K562 (cell line): ENCODE data around the gene KAT6B. TPM values are rescaled to one million over a fixed set of nuclear protein-coding genes. Genes with fewer than 3 reads are reported as not detected.
A peak's percentile ranks its signal among the peaks of the same experiment; 100 is the strongest.

Experiments
- ATAC-seq: fragments of 200-7000 bp; cut with Tn5 transposase; 3 replicates; pipeline ENCODE4 v1.9.1; 2020; ENCODE audit warnings: moderate library complexity
- BruUV-seq: library from RNA; stranded (reverse); fragments of 400-500 nt; replicated peaks from 2 replicates; lab custom pipeline; 2021; lab: Mats Ljungman, UMichigan
- CTCF ChIA-PET: fragments of 300-600 bp; formaldehyde crosslinking; extraction: SDS; loops from one replicate; lab custom pipeline; 2021; ENCODE audit warnings: low intra/inter-chr PET ratio; lab: Yijun Ruan, JAX
- POLR2A ChIA-PET: fragments of 300-600, 350-650 bp; sonication (Branson Sonifier 250); formaldehyde crosslinking; extraction: SDS; loops from one replicate; lab custom pipeline; 2021; ENCODE audit warnings: antibody characterized with exemption, inconsistent platforms; lab: Yijun Ruan, JAX
- DNase-seq, 4 experiments: peaks; one replicate each; pipeline versions ENCODE4 v3.0.0 to v3.0.0-alpha.2; 2011 to 2018; ENCODE audit warnings: low spot score in 3 of 4, mixed read lengths in 3 of 4; ENCODE audit errors: extremely low read depth in 1 of 4
- FAIRE-seq: peaks from 2 replicates; lab custom pipeline; 2011; peaks lifted over from hg19 to GRCh38; lab: Jason Lieb, UNC
- H2AFZ ChIP-seq: 2 replicates; pipeline ENCODE4 v1.6.0; 2011; ENCODE audit warnings: low read depth, low read length, control low read depth, inconsistent platforms
- H3K27ac ChIP-seq: fragments of 200-600 bp; 3 replicates; pipeline ENCODE4 v1.8.0; 2011; ENCODE audit warnings: low read depth, mild to moderate bottlenecking, control low read depth, inconsistent platforms, low read length, moderate library complexity, mixed read lengths; ENCODE audit errors: extremely low read depth
- H3K27me3 ChIP-seq, 2 experiments: fragments of 300-600 bp in 1 of 2; 2 replicates in 1 of 2; 3 replicates in 1 of 2; pipeline versions ENCODE4 v1.6.0 to v1.8.0; 2011; ENCODE audit warnings: inconsistent platforms in 2 of 2, low read length in 2 of 2, mild to moderate bottlenecking in 1 of 2, mixed read lengths in 1 of 2, moderate library complexity in 1 of 2; ENCODE audit not compliant: control insufficient read depth in 2 of 2, insufficient read depth in 2 of 2
- H3K36me3 ChIP-seq: fragments of 300-600 bp; 3 replicates; pipeline ENCODE4 v1.8.0; 2011; ENCODE audit warnings: mild to moderate bottlenecking, low read length, inconsistent platforms; ENCODE audit not compliant: control insufficient read depth, insufficient read depth
- H3K4me1 ChIP-seq, 2 experiments: fragments of 200-600 bp in 1 of 2; replicated peaks in 1 of 2; 2 replicates in 1 of 2; 3 replicates in 1 of 2; pipeline versions ENCODE4 v1.5.1 to v1.8.0; 2011; ENCODE audit warnings: inconsistent platforms in 2 of 2, low read length in 2 of 2, mild to moderate bottlenecking in 1 of 2, mixed read lengths in 1 of 2, moderate library complexity in 1 of 2; ENCODE audit not compliant: control insufficient read depth in 2 of 2, insufficient read depth in 2 of 2
- H3K4me2 ChIP-seq: 2 replicates; pipeline ENCODE4 v1.6.1; 2011; ENCODE audit warnings: low read length, control low read depth, inconsistent platforms, mixed read lengths; ENCODE audit not compliant: insufficient read depth
- H3K4me3 ChIP-seq: fragments of 200-600 bp; sonication (generic), shearing (Covaris generic); 2 replicates; pipeline ENCODE4 v1.5.1; 2016; ENCODE audit warnings: control low read depth, inconsistent platforms
- H3K79me2 ChIP-seq: fragments of 200-600 bp; 3 replicates; pipeline ENCODE4 v1.8.0; 2011; ENCODE audit warnings: low read length, inconsistent platforms; ENCODE audit not compliant: control insufficient read depth, insufficient read depth
- H3K9ac ChIP-seq, 2 experiments: 2 replicates each; pipeline versions ENCODE4 v1.6.0 to v1.6.1; 2011; ENCODE audit warnings: low read depth in 2 of 2, low read length in 2 of 2, control low read depth in 1 of 2, inconsistent platforms in 1 of 2, mild to moderate bottlenecking in 1 of 2, mixed read lengths in 1 of 2; ENCODE audit not compliant: insufficient read depth in 1 of 2
- H3K9me1 ChIP-seq: one replicate; pipeline ENCODE4 v1.6.0; 2011; ENCODE audit warnings: inconsistent platforms, mild to moderate bottlenecking, low read length, moderate library complexity; ENCODE audit not compliant: control insufficient read depth, insufficient read depth
- H3K9me3 ChIP-seq: replicated peaks from 2 replicates; pipeline ENCODE4 v1.5.1; 2011; ENCODE audit warnings: low read depth, low read length, inconsistent platforms; ENCODE audit not compliant: control insufficient read depth, insufficient read depth
- H4K20me1 ChIP-seq: replicated peaks from 2 replicates; pipeline ENCODE4 v1.6.1; 2011; ENCODE audit warnings: low read length, inconsistent platforms, mixed read lengths; ENCODE audit not compliant: control insufficient read depth, insufficient read depth
- FOXP1 ChIP-seq: sonication (generic); formaldehyde crosslinking; IDR thresholded peaks from 2 replicates; pipeline ENCODE4 v1.8.0; 2022; ENCODE audit warnings: mild to moderate bottlenecking, missing genetic modification reagents
- GATAD2B ChIP-seq: fragments of 450-650 bp; IDR thresholded peaks from 2 replicates; pipeline ENCODE4 v1.6.1; 2017; ENCODE audit warnings: mild to moderate bottlenecking, borderline replicate concordance
- GTF2E2 ChIP-seq: fragments of 200-800 bp; sonication (Bioruptor generic); IDR thresholded peaks from 2 replicates; pipeline ENCODE4 v1.6.1; 2016; ENCODE audit warnings: missing genetic modification characterization, missing compliant biosample characterization
- KLF6 ChIP-seq: fragments of 250-450 bp; sonication (Bioruptor Pico); IDR thresholded peaks from 2 replicates; pipeline ENCODE4 v1.4.0; 2020; ENCODE audit warnings: mild to moderate bottlenecking, moderate library complexity, borderline replicate concordance
- POU5F1 ChIP-seq: fragments of 150-350 bp; IDR thresholded peaks from 2 replicates; pipeline ENCODE4 v1.6.1; 2014; ENCODE audit warnings: borderline replicate concordance, low read length, low read depth, mild to moderate bottlenecking; ENCODE audit not compliant: partially characterized antibody
- SRSF3 ChIP-seq: fragments of 200-400 bp; formaldehyde crosslinking; IDR thresholded peaks from 2 replicates; pipeline ENCODE4 v1.6.1; 2016; ENCODE audit warnings: mild to moderate bottlenecking, low read length, moderate library complexity; ENCODE audit not compliant: insufficient read depth
- ZNF75A ChIP-seq: fragments of 450-650 bp; formaldehyde crosslinking; IDR thresholded peaks from 2 replicates; pipeline ENCODE4 v1.4.0; 2020; ENCODE audit warnings: mild to moderate bottlenecking
- WGBS: fragments of 100-300 bp; shearing (Covaris generic); methylation state at CpG from one replicate; pipeline ENCODE4 v1.1.6; 2016; ENCODE audit warnings: low coverage, mixed read lengths; ENCODE audit not compliant: insufficient coverage; ENCODE audit errors: missing lambda C conversion rate; 5-methylcytosine and 5-hydroxymethylcytosine counted together
- in situ Hi-C: fragments of 300-500 bp; cut with MboI; formaldehyde crosslinking; loops from 4 replicates; pipeline ENCODE4 v1.15.0; 2018; ENCODE audit warnings: inconsistent platforms, mixed read lengths
- intact Hi-C: fragments of 100-400 bp; cut with micrococcal nuclease; formaldehyde crosslinking; loops from 2 replicates; pipeline ENCODE4 v1.14.2; 2022
- polyA plus RNA-seq, 8 experiments: library from polyadenylated mRNA; depleted of rRNA in 4 of 8; stranded (reverse) in 5 of 8; unstranded in 3 of 8; fragments of >200 nt; fragmentation: Nextera tagmentation in 2 of 8; fragmentation: Illumina TruSeq in 1 of 8; extraction: Ambion mirVana in 2 of 8; extraction: Trizol in 1 of 8; gene quantifications; 2 replicates each; pipeline versions ENCODE4 v1.2.1 to v1.2.3, GENCODE V29; 2011 to 2014; ENCODE audit warnings: inconsistent platforms in 1 of 8, missing spikeins in 1 of 8
- total RNA-seq, 7 experiments: library from RNA; depleted of rRNA in 6 of 7; stranded (reverse); fragments of >200 nt in 6 of 7; fragmentation: Illumina TruSeq in 2 of 7; extraction: Trizol in 2 of 7; gene quantifications; 2 replicates each; pipeline versions ENCODE4 v1.2.1 to v1.2.3, GENCODE V29; 2011 to 2021; ENCODE audit warnings: low replicate concordance in 1 of 7
- TF ChIP-seq, protein P1 (sequence below): sonication (generic); formaldehyde crosslinking; IDR thresholded peaks from 2 replicates; pipeline ENCODE4 v1.4.0; 2020; ENCODE audit warnings: mild to moderate bottlenecking, missing genetic modification reagents

KAT6B gene
- total and polyA plus RNA-seq, 9 of the 15 experiments (the other 6 are each of a cell fraction or from before 2014, with no cell fraction given), result 1.4 to 9.2 (median 6.8) TPM

DNA sequence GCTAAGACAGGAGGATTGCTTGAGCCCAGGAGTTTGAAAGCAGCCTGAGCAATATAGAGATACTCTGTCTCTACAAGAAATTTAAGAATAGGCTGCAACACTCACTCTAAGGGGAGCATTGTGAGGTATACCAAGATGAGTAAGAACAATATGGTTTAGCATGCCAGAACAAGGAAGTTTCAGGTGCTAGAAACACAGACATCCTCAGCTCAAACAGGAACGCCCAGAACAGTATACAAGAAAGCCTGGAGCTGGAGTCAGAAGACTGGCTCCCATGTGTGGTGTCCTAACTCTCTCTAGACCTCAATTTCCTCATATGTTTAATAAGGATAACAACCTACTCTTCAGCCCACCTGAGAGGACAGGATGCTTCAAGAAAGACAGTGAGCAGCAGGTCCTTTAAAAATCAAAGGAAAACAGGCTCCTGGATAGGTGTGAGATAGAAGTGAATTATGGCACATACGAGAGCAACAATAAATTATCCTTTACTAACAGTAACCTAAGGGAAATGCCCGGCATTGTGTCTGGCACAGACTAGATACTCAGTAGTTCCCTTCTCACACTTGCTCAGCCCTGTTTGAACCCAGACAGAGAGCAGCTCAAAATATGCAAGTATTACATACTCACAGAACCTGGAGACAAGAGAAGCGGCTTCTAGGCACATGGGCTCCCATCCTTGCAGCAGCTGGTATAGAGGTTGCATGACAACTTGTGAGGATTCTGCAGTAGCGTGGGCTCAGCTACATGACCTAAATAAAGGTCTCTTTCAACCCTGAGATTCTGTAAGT lies 45.4 kb downstream of the KAT6B start:
- CTCF ChIA-PET, result no interaction called here
- Histone ChIP-seq H3K27me3 (no peaks in the 10 kb centered on the region), H3K9ac (no peak overlapping the region), H3K9me3 (no peaks in the 10 kb centered on the region), H3K36me3 (no peaks in the 10 kb centered on the region), H3K79me2 (no peaks in the 10 kb centered on the region), H4K20me1 (no peaks in the 10 kb centered on the region), H3K4me2 (no peak overlapping the region), H3K4me3 (no peak overlapping the region), H2AFZ (no peak overlapping the region), H3K9me1 (no peaks in the 10 kb centered on the region), H3K27ac (no peak overlapping the region), H3K4me1 (no peaks in the 10 kb centered on the region)
- POLR2A ChIA-PET, result interaction anchor here (0.6 to 1.0 kb wide), 3 partner anchors 12 to 601 kb away, joined by 3 read pairs; no protein-coding TSS in a partner anchor
- no TSS peak for BruUV-seq
- intact Hi-C loops, result no loop called here
- TF ChIP-seq KLF6 (no peak), POU5F1 (no peak), SRSF3 (no peak), ZNF75A (CRISPR knock-in tag) (no peak), GTF2E2 (no peak), GATAD2B (no peak), FOXP1 (CRISPR knock-in tag) (no peak)
- TF ChIP-seq, protein P1, sequence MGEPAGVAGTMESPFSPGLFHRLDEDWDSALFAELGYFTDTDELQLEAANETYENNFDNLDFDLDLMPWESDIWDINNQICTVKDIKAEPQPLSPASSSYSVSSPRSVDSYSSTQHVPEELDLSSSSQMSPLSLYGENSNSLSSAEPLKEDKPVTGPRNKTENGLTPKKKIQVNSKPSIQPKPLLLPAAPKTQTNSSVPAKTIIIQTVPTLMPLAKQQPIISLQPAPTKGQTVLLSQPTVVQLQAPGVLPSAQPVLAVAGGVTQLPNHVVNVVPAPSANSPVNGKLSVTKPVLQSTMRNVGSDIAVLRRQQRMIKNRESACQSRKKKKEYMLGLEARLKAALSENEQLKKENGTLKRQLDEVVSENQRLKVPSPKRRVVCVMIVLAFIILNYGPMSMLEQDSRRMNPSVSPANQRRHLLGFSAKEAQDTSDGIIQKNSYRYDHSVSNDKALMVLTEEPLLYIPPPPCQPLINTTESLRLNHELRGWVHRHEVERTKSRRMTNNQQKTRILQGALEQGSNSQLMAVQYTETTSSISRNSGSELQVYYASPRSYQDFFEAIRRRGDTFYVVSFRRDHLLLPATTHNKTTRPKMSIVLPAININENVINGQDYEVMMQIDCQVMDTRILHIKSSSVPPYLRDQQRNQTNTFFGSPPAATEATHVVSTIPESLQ (CRISPR knock-in tag), result no peak
- in situ Hi-C loops, result no loop called here
- 18% methylated on average over 5 of the region's 5 CpGs for WGBS
- ATAC-seq, result peak; percentile 61; the same call in 2 of the 3 replicates
- FAIRE-seq, result no peak
- DNase-seq, result no peak
